Mesendoderm (in vitro differentiated cells): ENCODE measurements around the gene VBP1.
A peak's percentile ranks its signal among the peaks of the same experiment; 100 is the strongest.

Experiments used
- DNase-seq: peaks from one replicate; pipeline ENCODE4 v3.0.0; 2013
- H2AK5ac ChIP-seq: 2 replicates; pipeline ENCODE4 v1.6.1; 2013; ENCODE audit warnings: low read length, inconsistent platforms
- H2BK120ac ChIP-seq: 2 replicates; pipeline ENCODE4 v1.6.1; 2013; ENCODE audit warnings: low read depth, mild to moderate bottlenecking, low read length, moderate library complexity, mixed read lengths
- H2BK15ac ChIP-seq: replicated peaks from 2 replicates; pipeline ENCODE4 v1.6.1; 2013; ENCODE audit warnings: low read depth, mild to moderate bottlenecking, moderate library complexity
- H2BK5ac ChIP-seq: 2 replicates; pipeline ENCODE4 v1.6.1; 2013; ENCODE audit warnings: low read length, inconsistent platforms
- H3K18ac ChIP-seq: 2 replicates; pipeline ENCODE4 v1.6.1; 2013; ENCODE audit warnings: mild to moderate bottlenecking, low read length, mixed read lengths
- H3K23ac ChIP-seq: one replicate; pipeline ENCODE4 v1.6.1; 2013; ENCODE audit warnings: low read length
- H3K27ac ChIP-seq: 2 replicates; pipeline ENCODE4 v1.5.1; 2013; ENCODE audit warnings: low read depth, mild to moderate bottlenecking, inconsistent platforms, low read length, moderate library complexity
- H3K27me3 ChIP-seq: 2 replicates; pipeline ENCODE4 v1.6.1; 2013; ENCODE audit warnings: low read length, control low read depth, mild to moderate bottlenecking, inconsistent platforms; ENCODE audit not compliant: insufficient read depth, poor library complexity
- H3K36me3 ChIP-seq: 2 replicates; pipeline ENCODE4 v1.6.1; 2013; ENCODE audit warnings: low read length, inconsistent platforms; ENCODE audit not compliant: control insufficient read depth, insufficient read depth
- H3K4ac ChIP-seq: one replicate; pipeline ENCODE4 v1.6.1; 2013; ENCODE audit warnings: low read depth, mild to moderate bottlenecking, low read length, moderate library complexity
- H3K4me1 ChIP-seq: 2 replicates; pipeline ENCODE4 v1.6.1; 2013; ENCODE audit warnings: low read depth, low read length, inconsistent platforms; ENCODE audit not compliant: control insufficient read depth
- H3K4me2 ChIP-seq: 2 replicates; pipeline ENCODE4 v1.6.1; 2013; ENCODE audit warnings: low read length
- H3K4me3 ChIP-seq: 2 replicates; pipeline ENCODE4 v1.5.1; 2013; ENCODE audit warnings: mild to moderate bottlenecking, low read length
- H3K56ac ChIP-seq: one replicate; pipeline ENCODE4 v1.6.1; 2013; ENCODE audit warnings: low read length
- H3K79me1 ChIP-seq: 2 replicates; pipeline ENCODE4 v1.6.1; 2013; ENCODE audit warnings: low read length, inconsistent platforms
- H3K79me2 ChIP-seq: 2 replicates; pipeline ENCODE4 v1.6.1; 2013; ENCODE audit warnings: mild to moderate bottlenecking, low read length; ENCODE audit not compliant: control insufficient read depth, insufficient read depth
- H3K9ac ChIP-seq: 2 replicates; pipeline ENCODE4 v1.6.1; 2013; ENCODE audit warnings: low read length, inconsistent platforms
- H4K5ac ChIP-seq: one replicate; pipeline ENCODE4 v1.6.1; 2013; ENCODE audit warnings: low read length
- H4K8ac ChIP-seq: one replicate; pipeline ENCODE4 v1.6.1; 2013; ENCODE audit warnings: low read depth, mild to moderate bottlenecking, control low read depth, low read length, moderate library complexity
- WGBS: extraction: QIAGEN DNeasy Blood & Tissue Kit; methylation state at CpG from one replicate; pipeline ENCODE4 v1.1.7; 2013; ENCODE audit warnings: low lambda C conversion rate, missing lambda C conversion rate; ENCODE audit not compliant: insufficient coverage; ENCODE audit errors: extremely low coverage; 5-methylcytosine and 5-hydroxymethylcytosine counted together

The VBP1 gene

DNA sequence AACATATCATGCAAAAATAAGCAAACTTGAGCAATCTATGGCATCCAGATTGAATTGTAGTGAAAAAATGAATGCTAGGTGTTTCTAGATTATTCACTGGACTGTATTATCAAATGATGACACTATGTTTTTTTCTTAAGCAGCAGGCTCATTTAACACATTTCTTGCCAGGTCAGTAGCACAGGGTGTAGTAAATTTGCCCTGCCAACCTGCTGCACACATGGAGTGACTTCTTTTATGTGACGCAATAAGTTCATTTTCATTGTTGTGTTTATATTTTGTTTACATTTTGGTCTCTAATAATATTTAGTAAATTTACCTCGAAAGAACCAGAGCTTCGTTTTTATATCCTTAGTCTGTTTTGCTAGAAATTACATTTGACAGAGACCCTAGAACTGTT is 9.5 kb downstream of the VBP1 start:
- Histone ChIP-seq H3K36me3 (no peaks in the 10 kb centered on the region), H3K9ac (no peak overlapping the region), H3K4me3 (no peak overlapping the region), H2BK120ac (no peak overlapping the region), H3K27ac (no peak overlapping the region), H3K79me1 (no peaks in the 10 kb centered on the region), H2AK5ac (no peak overlapping the region), H3K56ac (no peak overlapping the region), H3K27me3 (no peaks in the 10 kb centered on the region), H4K8ac (no peak overlapping the region), H3K23ac (no peak overlapping the region), H2BK5ac (no peak overlapping the region), H3K4me1 (no peaks in the 10 kb centered on the region), H3K79me2 (no peaks in the 10 kb centered on the region), H2BK15ac (no peak overlapping the region), H3K4me2 (no peak overlapping the region), H3K4ac (no peak overlapping the region), H4K5ac (no peak overlapping the region), H3K18ac (no peak overlapping the region)
- no peak for DNase-seq
- no CpG with 5 or more reads among the region's 3 CpGs for WGBS

DNA sequence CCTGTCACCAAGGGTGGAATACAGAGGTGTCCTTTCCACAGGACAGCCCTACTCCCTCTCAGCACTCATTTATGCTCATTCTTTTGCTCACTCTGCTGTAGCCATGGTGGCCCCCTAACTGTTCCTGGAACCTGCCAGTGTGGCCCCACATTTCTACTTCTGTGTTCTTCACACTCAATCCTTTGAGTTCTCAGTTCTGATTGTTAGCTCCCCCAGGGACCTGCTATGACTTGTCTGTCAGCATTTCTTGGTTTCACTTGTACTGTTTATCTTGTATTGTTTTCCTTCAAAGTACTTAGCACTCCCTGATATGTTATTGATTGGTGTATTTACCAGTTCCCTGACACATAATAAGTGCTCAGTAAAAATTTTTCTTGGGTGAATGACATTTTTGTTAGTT is 14.9 kb downstream of the VBP1 start:
- Histone ChIP-seq H3K18ac (no peak overlapping the region), H4K5ac (no peak overlapping the region), H3K4ac (no peak overlapping the region), H3K23ac (no peak overlapping the region), H2BK120ac (no peak overlapping the region), H3K4me1 (no peaks in the 10 kb centered on the region), H3K36me3 (no peaks in the 10 kb centered on the region), H3K27me3 (no peaks in the 10 kb centered on the region), H3K9ac (no peak overlapping the region), H3K4me2 (no peak overlapping the region), H3K4me3 (no peak overlapping the region), H2AK5ac (no peak overlapping the region), H3K27ac (no peak overlapping the region), H3K79me2 (no peaks in the 10 kb centered on the region), H2BK15ac (no peak overlapping the region), H3K56ac (no peak overlapping the region), H4K8ac (no peak overlapping the region), H3K79me1 (no peaks in the 10 kb centered on the region), H2BK5ac (no peak overlapping the region)
- DNase-seq, result no peak

DNA sequence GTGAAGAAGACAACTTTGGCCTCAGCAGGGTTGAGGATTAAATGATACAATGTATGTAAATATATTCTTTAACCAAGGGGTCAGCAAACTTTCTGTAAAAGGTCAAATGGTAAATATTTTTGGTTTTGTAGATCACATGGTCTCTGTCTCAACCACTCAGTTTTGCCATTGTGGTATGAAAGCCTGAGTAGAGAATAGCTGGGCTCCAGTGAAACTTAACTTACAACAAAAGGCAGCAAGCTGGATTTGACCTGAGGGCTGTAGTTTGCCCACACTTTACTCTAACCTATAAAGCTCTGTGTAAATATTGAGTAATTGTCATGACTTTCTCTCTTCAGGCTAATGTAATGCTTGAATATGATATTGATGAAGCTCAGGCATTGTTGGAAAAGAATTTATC is 19.6 kb downstream of the VBP1 start:
- no peak overlapping the region for H3K56ac ChIP-seq
- H3K79me2 ChIP-seq, result no peaks in the 10 kb centered on the region
- no peaks in the 10 kb centered on the region for H3K79me1 ChIP-seq
- H3K27ac ChIP-seq, result no peak overlapping the region
- no peak overlapping the region for H2BK15ac ChIP-seq
- H3K18ac ChIP-seq, result no peak overlapping the region
- no peak overlapping the region for H3K23ac ChIP-seq
- H3K4me2 ChIP-seq, result no peak overlapping the region
- no peak overlapping the region for H4K8ac ChIP-seq
- H2BK5ac ChIP-seq, result no peak overlapping the region
- H3K4me1 ChIP-seq, result no peaks in the 10 kb centered on the region
- no peak overlapping the region for H3K4ac ChIP-seq
- no peak for DNase-seq
- H2BK120ac ChIP-seq, result no peak overlapping the region
- H2AK5ac ChIP-seq, result no peak overlapping the region
- H4K5ac ChIP-seq, result no peak overlapping the region
- no peak overlapping the region for H3K9ac ChIP-seq
- H3K27me3 ChIP-seq, result no peaks in the 10 kb centered on the region
- peaks cover 1% of the 10 kb centered on the region for H3K36me3 ChIP-seq
- H3K4me3 ChIP-seq, result no peak overlapping the region

DNA sequence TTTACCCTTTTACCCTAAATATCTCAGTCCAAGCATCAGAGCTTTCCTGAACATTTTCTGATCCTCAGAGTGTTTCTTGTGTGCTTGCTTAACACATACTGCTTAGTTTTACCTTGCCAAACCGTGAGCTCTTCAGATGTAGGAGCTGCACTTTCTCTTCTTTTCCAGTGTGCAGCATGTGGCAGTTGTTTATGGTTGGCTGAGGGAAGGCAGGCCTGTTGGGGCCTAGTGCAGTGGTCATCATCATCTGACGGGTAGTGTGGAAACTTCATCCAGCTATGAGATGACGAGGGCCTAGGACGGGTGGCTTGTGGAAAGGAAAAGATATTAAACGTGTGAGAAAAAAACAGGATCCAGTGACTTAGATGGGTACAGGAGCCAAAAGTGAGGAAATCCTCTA is 21.5 kb downstream of the VBP1 start:
- Histone ChIP-seq H4K5ac (no peak overlapping the region), H3K9ac (no peak overlapping the region), H3K4ac (no peak overlapping the region), H3K36me3 (peaks cover 1% of the 10 kb centered on the region), H3K79me1 (no peaks in the 10 kb centered on the region), H3K79me2 (no peaks in the 10 kb centered on the region), H2BK120ac (no peak overlapping the region), H2BK5ac (no peak overlapping the region), H3K27me3 (no peaks in the 10 kb centered on the region), H3K56ac (no peak overlapping the region), H3K4me3 (no peak overlapping the region), H3K18ac (no peak overlapping the region), H3K4me1 (no peaks in the 10 kb centered on the region), H3K23ac (no peak overlapping the region), H3K4me2 (no peak overlapping the region), H2AK5ac (no peak overlapping the region), H4K8ac (no peak overlapping the region), H3K27ac (no peak overlapping the region), H2BK15ac (no peak overlapping the region)
- no CpG with 5 or more reads among the region's 5 CpGs for WGBS
- no peak for DNase-seq

DNA sequence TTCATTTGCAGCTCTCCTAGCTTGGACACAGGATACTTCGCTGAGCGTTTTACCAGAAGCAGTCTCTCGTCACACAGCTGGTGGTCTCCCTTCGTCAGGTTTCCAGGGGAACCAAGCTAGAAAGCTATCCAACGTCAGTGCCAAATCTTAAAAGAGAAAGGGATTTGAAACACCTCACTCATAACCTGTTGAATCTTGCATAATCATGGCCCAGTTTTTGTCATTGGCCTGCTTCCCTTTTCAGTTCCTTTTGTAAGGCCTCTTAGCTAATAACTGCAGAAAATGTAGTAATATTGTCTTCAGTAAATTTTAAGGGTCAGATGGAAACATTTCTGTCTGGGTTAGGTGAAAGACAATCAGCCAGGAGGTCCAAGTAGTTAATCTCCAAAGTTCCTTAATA is 26.0 kb downstream of the VBP1 start:
- Histone ChIP-seq H3K23ac (no peak overlapping the region), H3K4me3 (no peak overlapping the region), H3K4me2 (no peak overlapping the region), H2AK5ac (no peak overlapping the region), H3K79me2 (no peaks in the 10 kb centered on the region), H4K5ac (no peak overlapping the region), H3K4ac (no peak overlapping the region), H3K4me1 (no peaks in the 10 kb centered on the region), H3K36me3 (peaks cover 1% of the 10 kb centered on the region), H2BK120ac (no peak overlapping the region), H3K18ac (no peak overlapping the region), H3K79me1 (no peaks in the 10 kb centered on the region), H3K27me3 (no peaks in the 10 kb centered on the region), H3K56ac (no peak overlapping the region), H2BK5ac (no peak overlapping the region), H4K8ac (no peak overlapping the region), H3K27ac (no peak overlapping the region), H3K9ac (no peak overlapping the region), H2BK15ac (no peak overlapping the region)
- no peak for DNase-seq
- no CpG with 5 or more reads among the region's 5 CpGs for WGBS

DNA sequence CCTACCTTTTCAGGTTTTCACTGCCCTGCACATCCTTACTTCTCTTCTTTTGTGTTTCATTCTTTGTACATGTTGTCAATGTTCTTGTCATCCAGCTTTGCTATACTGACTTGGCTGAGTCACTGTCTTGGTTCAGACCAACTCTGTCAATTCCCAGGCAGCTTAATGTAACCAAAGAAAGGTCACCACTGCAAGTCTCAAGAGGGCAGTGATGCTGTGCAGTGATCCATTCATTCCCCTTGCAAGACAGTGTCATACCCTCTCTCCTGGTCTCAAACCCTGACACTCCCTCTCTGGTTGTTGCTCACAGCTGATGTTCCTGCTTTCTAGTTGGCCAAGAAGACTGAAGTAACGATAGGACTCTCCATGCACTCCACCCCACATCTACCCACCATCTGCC is 30.5 kb downstream of the VBP1 start:
- Histone ChIP-seq H3K27me3 (no peaks in the 10 kb centered on the region), H2BK5ac (no peak overlapping the region), H3K4me1 (no peaks in the 10 kb centered on the region)

More for the DNA sequence above, 30.5 kb downstream of the VBP1 start:
- H4K5ac ChIP-seq, result no peak overlapping the region
- H3K79me1 ChIP-seq, result no peaks in the 10 kb centered on the region
- no CpG with 5 or more reads among the region's 1 CpG for WGBS
- no peak overlapping the region for H2BK15ac ChIP-seq
- no peaks in the 10 kb centered on the region for H3K36me3 ChIP-seq
- no peak overlapping the region for H3K4me2 ChIP-seq
- no peak overlapping the region for H3K23ac ChIP-seq
- no peak overlapping the region for H2AK5ac ChIP-seq
- no peak overlapping the region for H3K27ac ChIP-seq
- no peak overlapping the region for H2BK120ac ChIP-seq
- no peak overlapping the region for H3K56ac ChIP-seq
- H3K79me2 ChIP-seq, result no peaks in the 10 kb centered on the region
- H3K18ac ChIP-seq, result no peak overlapping the region
- no peak overlapping the region for H4K8ac ChIP-seq
- DNase-seq, result peak; percentile 0
- no peak overlapping the region for H3K4ac ChIP-seq
- no peak overlapping the region for H3K4me3 ChIP-seq
- H3K9ac ChIP-seq, result no peak overlapping the region
